ENCODE results near the gene NFIC.
"Not testable (repeated sequence)": the region's sequence is repeated elsewhere in the genome, so short reads cannot be mapped to it uniquely, and the experiment has no call there.

NFIC gene

GRCh38 chr19:3396881-3397265, 30.5 kb downstream of the NFIC start:
- no peak for DNase-seq (ENCODE audit: extremely low read depth in 1 of 2, low read depth in 1 of 2)

- no peak for DNase-seq (ENCODE audit: extremely low read depth in 1 of 2, low read depth in 1 of 2)
Observed at GRCh38 chr19:3397266-3398022, 31.1 kb downstream of the NFIC start.

- DNase-seq (ENCODE audit: extremely low read depth in 1 of 2, low read depth in 1 of 2) = no peak
Observed at GRCh38 chr19:3398114-3398899, 31.9 kb downstream of the NFIC start.

GRCh38 chr19:3398900-3399278, 32.5 kb downstream of the NFIC start:
- no peak for DNase-seq (ENCODE audit: extremely low read depth in 1 of 2, low read depth in 1 of 2)

GRCh38 chr19:3399311-3399710, 32.9 kb downstream of the NFIC start:
- not testable (repeated sequence) for DNase-seq (ENCODE audit: extremely low read depth in 1 of 2, low read depth in 1 of 2)

- DNase-seq (ENCODE audit: extremely low read depth in 1 of 2, low read depth in 1 of 2) = no peak
Observed at GRCh38 chr19:3401004-3401768, 34.8 kb downstream of the NFIC start.

- no peak for DNase-seq (ENCODE audit: extremely low read depth in 1 of 2, low read depth in 1 of 2)
Observed at GRCh38 chr19:3402631-3403443, 36.5 kb downstream of the NFIC start.

GRCh38 chr19:3403489-3404323, 37.3 kb downstream of the NFIC start:
- no peak for DNase-seq (ENCODE audit: extremely low read depth in 1 of 2, low read depth in 1 of 2)

- DNase-seq (ENCODE audit: extremely low read depth in 1 of 2, low read depth in 1 of 2) = no peak
Observed at GRCh38 chr19:3404324-3405260, 38.2 kb downstream of the NFIC start.

- no peak for DNase-seq (ENCODE audit: extremely low read depth in 1 of 2, low read depth in 1 of 2)
Observed at GRCh38 chr19:3405261-3405653, 38.9 kb downstream of the NFIC start.

- DNase-seq (ENCODE audit: extremely low read depth in 1 of 2, low read depth in 1 of 2) = no peak
Observed at GRCh38 chr19:3406571-3407111, 40.3 kb downstream of the NFIC start.

GRCh38 chr19:3407556-3408516, 41.5 kb downstream of the NFIC start:
- no peak for DNase-seq (ENCODE audit: extremely low read depth in 1 of 2, low read depth in 1 of 2)

- DNase-seq (ENCODE audit: extremely low read depth in 1 of 2, low read depth in 1 of 2) = no peak
Observed at GRCh38 chr19:3408996-3409345, 42.6 kb downstream of the NFIC start.

GRCh38 chr19:3409346-3410064, 43.1 kb downstream of the NFIC start:
- no peak for DNase-seq (ENCODE audit: extremely low read depth in 1 of 2, low read depth in 1 of 2)

- DNase-seq (ENCODE audit: extremely low read depth in 1 of 2, low read depth in 1 of 2) = no peak
Observed at GRCh38 chr19:3411636-3412035, 45.3 kb downstream of the NFIC start.

GRCh38 chr19:3412066-3412465, 45.7 kb downstream of the NFIC start:
- no peak for DNase-seq (ENCODE audit: extremely low read depth in 1 of 2, low read depth in 1 of 2)

GRCh38 chr19:3413796-3414327, 47.5 kb downstream of the NFIC start:
- DNase-seq (ENCODE audit: extremely low read depth in 1 of 2, low read depth in 1 of 2) = no peak
